HEK293 (cell line): ENCODE measurements around the gene DNAJB2.

Experiments used
- CTCF ChIP-seq: fragments of 450-650 bp; formaldehyde crosslinking; IDR thresholded peaks from 2 replicates; pipeline ENCODE4 v1.5.1; 2016; ENCODE audit warnings: missing biosample characterization, missing genetic modification characterization
- ZNF138 ChIP-seq: fragments of 450-650 bp; formaldehyde crosslinking; IDR thresholded peaks from 2 replicates; pipeline ENCODE4 v1.5.1; 2016; ENCODE audit warnings: missing biosample characterization, missing genetic modification characterization, borderline replicate concordance
- ZNF155 ChIP-seq: fragments of 450-650 bp; formaldehyde crosslinking; IDR thresholded peaks from 2 replicates; pipeline ENCODE4 v1.5.1; 2016; ENCODE audit warnings: missing biosample characterization, missing genetic modification characterization
- ZNF830 ChIP-seq: fragments of 450-650 bp; IDR thresholded peaks from 2 replicates; pipeline ENCODE4 v1.5.0; 2018; ENCODE audit warnings: missing biosample characterization, missing genetic modification characterization, low read depth, mild to moderate bottlenecking, moderate library complexity

- TF ChIP-seq ZNF830: no peak
- no peak for TF ChIP-seq ZNF155
- TF ChIP-seq CTCF (tag by site-specific recombination): no peak
- TF ChIP-seq ZNF138 (tag by site-specific recombination): no peak
These were observed 44.8 kb upstream of the DNAJB2 start for GRCh38 chr2:219234331-219234730.
